ENCODE results near the gene PFKFB4. TPM values are rescaled to one million over a fixed set of nuclear protein-coding genes. Genes with fewer than 3 reads are reported as not detected.
A peak's percentile ranks its signal among the peaks of the same experiment; 100 is the strongest.

The PFKFB4 gene
- total RNA-seq, 1 donor: 12.3 TPM

- Histone ChIP-seq H4K20me1 (ENCODE audit: insufficient read depth, low read length) (no peaks in the 10 kb centered on the region), H3K79me2 (ENCODE audit: insufficient read depth, low read length) (peaks cover under 1% of the 10 kb centered on the region), H3K27me3 (ENCODE audit: insufficient read depth, low read length) (no peaks in the 10 kb centered on the region), H3K4me2 (ENCODE audit: insufficient read depth, low read length) (no peak overlapping the region), H3K36me3 (ENCODE audit: insufficient read depth, low read length) (no peaks in the 10 kb centered on the region), H2AFZ (ENCODE audit: low read length) (no peak overlapping the region), H3K4me3 (ENCODE audit: insufficient read depth, low read length) (no peak overlapping the region), H3K27ac (ENCODE audit: low read depth, low read length) (peak overlapping the region; percentile 98), H3K4me1 (ENCODE audit: insufficient read depth, low read length) (peaks cover 55% of the 10 kb centered on the region), H3K9me3 (ENCODE audit: low read depth, low read length) (no peaks in the 10 kb centered on the region)
- DNase-seq (ENCODE audit: insufficient read length, low spot score, missing footprints): peak; percentile 51
- TF ChIP-seq CTCF (IDR thresholded peaks at IDR 0.05; ENCODE audit: extremely low read depth, low read depth, low read length): no peak
These were observed 8.1 kb upstream of the PFKFB4 start for GRCh38 chr3:48564667-48565066.

- no peaks in the 10 kb centered on the region for H3K27me3 ChIP-seq (ENCODE audit: insufficient read depth, low read length)
- DNase-seq (ENCODE audit: insufficient read length, low spot score, missing footprints): peak; percentile 99
- H3K9me3 ChIP-seq (ENCODE audit: low read depth, low read length): no peaks in the 10 kb centered on the region
- H3K4me3 ChIP-seq (ENCODE audit: insufficient read depth, low read length): no peak overlapping the region
- H3K36me3 ChIP-seq (ENCODE audit: insufficient read depth, low read length): no peaks in the 10 kb centered on the region
- H4K20me1 ChIP-seq (ENCODE audit: insufficient read depth, low read length): no peaks in the 10 kb centered on the region
- peak; percentile 5 for TF ChIP-seq CTCF (IDR thresholded peaks at IDR 0.05; ENCODE audit: extremely low read depth, low read depth, low read length)
- peak overlapping the region; percentile 98 for H3K27ac ChIP-seq (ENCODE audit: low read depth, low read length)
- H3K4me2 ChIP-seq (ENCODE audit: insufficient read depth, low read length): peak overlapping the region; percentile 58
- peaks cover 62% of the 10 kb centered on the region for H3K4me1 ChIP-seq (ENCODE audit: insufficient read depth, low read length)
- peak overlapping the region; percentile 84 for H2AFZ ChIP-seq (ENCODE audit: low read length)
- H3K79me2 ChIP-seq (ENCODE audit: insufficient read depth, low read length): peaks cover 7% of the 10 kb centered on the region
These were observed 7.4 kb upstream of the PFKFB4 start for GRCh38 chr3:48564022-48564421.

GRCh38 chr3:48563382-48563918 lies 6.8 kb upstream of the PFKFB4 start, which contains the start of gene UCN2:
Gene UCN2 (minus strand): TSS chr3:48563781. CDS start chr3:48563124, 657 bp downstream.
- Histone ChIP-seq H3K27me3 (ENCODE audit: insufficient read depth, low read length) (no peaks in the 10 kb centered on the region), H3K4me1 (ENCODE audit: insufficient read depth, low read length) (peaks cover 65% of the 10 kb centered on the region), H3K4me2 (ENCODE audit: insufficient read depth, low read length) (peak within 1 kb of the TSS; percentile 58), H3K4me3 (ENCODE audit: insufficient read depth, low read length) (no peak within 1 kb of the TSS), H3K36me3 (ENCODE audit: insufficient read depth, low read length) (no peaks in the 10 kb centered on the region), H2AFZ (ENCODE audit: low read length) (peak within 1 kb of the TSS; percentile 84), H3K27ac (ENCODE audit: low read depth, low read length) (peak within 1 kb of the TSS; percentile 98), H4K20me1 (ENCODE audit: insufficient read depth, low read length) (peaks cover 2% of the 10 kb centered on the region), H3K79me2 (ENCODE audit: insufficient read depth, low read length) (peaks cover 12% of the 10 kb centered on the region), H3K9me3 (ENCODE audit: low read depth, low read length) (no peaks in the 10 kb centered on the region)
- peak; percentile 85 for DNase-seq (ENCODE audit: insufficient read length, low spot score, missing footprints)
- TF ChIP-seq CTCF (IDR thresholded peaks at IDR 0.05; ENCODE audit: extremely low read depth, low read depth, low read length): peak; percentile 21

GRCh38 chr3:48562367-48563095 lies 5.9 kb upstream of the PFKFB4 start:
- Histone ChIP-seq H3K36me3 (ENCODE audit: insufficient read depth, low read length) (no peaks in the 10 kb centered on the region), H2AFZ (ENCODE audit: low read length) (no peak overlapping the region), H4K20me1 (ENCODE audit: insufficient read depth, low read length) (peaks cover 4% of the 10 kb centered on the region), H3K4me2 (ENCODE audit: insufficient read depth, low read length) (no peak overlapping the region), H3K4me3 (ENCODE audit: insufficient read depth, low read length) (no peak overlapping the region), H3K27me3 (ENCODE audit: insufficient read depth, low read length) (no peaks in the 10 kb centered on the region), H3K79me2 (ENCODE audit: insufficient read depth, low read length) (peaks cover 16% of the 10 kb centered on the region), H3K4me1 (ENCODE audit: insufficient read depth, low read length) (peaks cover 72% of the 10 kb centered on the region), H3K9me3 (ENCODE audit: low read depth, low read length) (no peaks in the 10 kb centered on the region), H3K27ac (ENCODE audit: low read depth, low read length) (peak overlapping the region; percentile 98)
- DNase-seq (ENCODE audit: insufficient read length, low spot score, missing footprints): peak; percentile 13
- TF ChIP-seq CTCF (IDR thresholded peaks at IDR 0.05; ENCODE audit: extremely low read depth, low read depth, low read length): no peak
